ENCODE measurements around the gene KIAA0753. TPM values are rescaled to one million over a fixed set of nuclear protein-coding genes. Genes with fewer than 3 reads are reported as not detected.

Gene KIAA0753
- total and polyA plus RNA-seq, 5 experiments from 2014 or later: 1.2 to 24.8 (median 2.3) TPM

DNA sequence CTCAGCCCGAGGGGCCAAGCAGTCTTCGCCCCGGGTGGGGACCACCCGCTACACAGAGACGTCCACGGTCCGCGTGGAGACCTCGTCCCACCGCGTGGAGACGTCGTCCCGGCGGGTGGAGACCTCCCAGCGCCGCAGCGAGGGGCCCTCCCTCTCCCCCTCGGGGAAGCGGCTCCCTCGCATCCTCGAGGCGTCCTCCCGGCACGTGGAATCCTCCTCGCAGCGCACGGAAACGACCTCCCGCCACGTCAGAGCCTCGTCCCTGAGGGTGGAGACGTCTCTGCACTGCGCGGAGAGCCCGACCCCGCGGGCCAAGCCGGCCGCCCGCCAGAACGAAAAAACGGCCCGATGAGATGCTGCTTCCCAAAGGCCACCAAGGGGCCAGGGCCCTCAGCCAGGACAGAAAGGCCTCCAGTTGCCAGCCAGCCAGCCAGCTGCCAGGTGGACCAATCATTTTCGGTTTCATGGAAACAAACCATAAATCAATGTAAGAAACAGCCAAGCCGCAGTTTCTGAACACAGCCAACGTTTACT lies 11.5 kb upstream of the KIAA0753 start:
- peak; percentile 8 to 12 for ATAC-seq
- Mint-ChIP-seq H3K4me3 (peak overlapping the region; percentile 54 to 100 (median 88)), H3K36me3 (peaks cover 0 to 28% (median 5%) of the 10 kb centered on the region in 3 donors), H3K27me3 (peaks cover 0 to 15% (median 0%) of the 10 kb centered on the region in 5 donors), H3K27ac (peak overlapping the region in 9 of 10 donors; percentile 0 to 89 (median 69)), H3K9me3 (no peaks in the 10 kb centered on the region), H3K4me1 (peaks cover 22 to 76% (median 69%) of the 10 kb centered on the region in 4 donors)
- POLR2A ChIA-PET: interaction anchor here (1.0 to 2.6 kb wide), 3 partner anchors 8 to 384 kb away, joined by 3 to 41 read pairs (median 3); partner anchors contain the start of genes KIAA0753, SLC16A13 and TXNDC17
- peak in 5 of 10 donors; percentile 33 to 52 (median 39) for DNase-seq

DNA sequence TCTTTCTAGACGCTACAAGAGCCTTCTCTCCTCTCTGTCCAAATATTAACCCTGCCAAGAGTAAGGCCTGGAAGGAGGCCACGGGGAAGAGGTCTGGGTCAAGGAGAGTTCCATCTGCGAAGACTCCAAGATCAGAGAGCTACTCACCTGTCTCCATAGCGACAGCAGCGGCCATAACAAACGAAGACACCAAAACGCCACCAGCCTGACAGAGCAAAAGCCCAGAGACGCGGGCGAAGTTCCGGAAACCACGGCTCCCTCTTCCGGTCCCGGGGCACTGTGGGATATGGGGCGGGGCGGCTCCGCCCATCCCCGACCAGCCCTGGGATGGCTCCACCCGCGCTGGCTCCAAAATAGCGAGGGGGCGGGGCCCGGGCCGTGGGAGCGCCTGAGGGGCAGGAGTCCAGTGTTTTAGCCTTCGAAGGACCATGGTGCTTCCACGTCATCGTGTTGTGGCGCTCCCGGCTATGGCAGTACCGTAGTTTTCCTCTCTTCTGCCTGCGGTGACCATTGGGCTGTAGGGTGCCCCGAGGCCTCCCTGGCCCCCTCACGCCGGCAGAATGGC lies 10.9 kb upstream of the KIAA0753 start, which contains the start of the genes C17orf100 and MED31:
Gene C17orf100 (plus strand): TSS at position 409 of the 565 bp plus-strand sequence. CDS start 152 bp downstream, at position 561.
Gene MED31 (minus strand): TSS at position 252 of the 565 bp plus-strand sequence. CDS start 77 bp downstream, at position 175.
- peak within 1 kb of the TSS; percentile 98 to 100 (median 99) for H3K27ac Mint-ChIP-seq
- POLR2A ChIA-PET: interaction anchor here (1.0 to 2.6 kb wide), 3 partner anchors 9 to 384 kb away, joined by 3 to 41 read pairs (median 3); partner anchors contain the start of genes KIAA0753, SLC16A13 and TXNDC17

DNA sequence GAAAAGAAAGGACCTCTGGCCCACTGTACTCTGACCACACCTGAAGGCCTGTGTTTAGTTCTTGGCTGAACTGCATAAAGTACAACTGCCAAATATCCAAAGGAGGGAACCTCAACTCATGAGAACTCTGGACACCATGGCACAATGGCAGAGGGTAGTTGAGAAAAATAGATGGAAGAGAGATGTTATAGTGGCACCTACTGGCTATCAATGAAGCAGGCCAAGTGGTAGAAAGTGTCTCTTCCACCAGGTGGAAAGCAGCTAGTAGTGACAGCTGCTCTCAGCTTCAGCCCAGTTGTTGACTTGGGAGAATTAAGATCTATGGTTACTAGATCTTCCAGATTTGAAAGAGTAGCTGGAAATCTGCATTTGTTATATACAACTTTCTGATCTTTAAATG lies 7.7 kb upstream of the KIAA0753 start:
- POLR2A ChIA-PET: no interaction called here
- Mint-ChIP-seq H3K27me3 (peaks cover 0 to 2% (median 0%) of the 10 kb centered on the region in 5 donors), H3K4me3 (no peak overlapping the region), H3K27ac (peak overlapping the region in 5 of 10 donors; percentile 13 to 49 (median 48)), H3K36me3 (peaks cover 0 to 56% (median 6%) of the 10 kb centered on the region in 3 donors), H3K9me3 (no peaks in the 10 kb centered on the region), H3K4me1 (peaks cover 20 to 79% (median 63%) of the 10 kb centered on the region in 4 donors)
- ATAC-seq (no peak), DNase-seq (no peak)

More for the DNA sequence above, 10.9 kb upstream of the KIAA0753 start, which contains the start of the genes C17orf100 and MED31:
- Mint-ChIP-seq H3K9me3 (no peaks in the 10 kb centered on the region), H3K36me3 (peaks cover 0 to 32% (median 5%) of the 10 kb centered on the region in 3 donors), H3K4me1 (peaks cover 22 to 81% (median 72%) of the 10 kb centered on the region in 4 donors), H3K27me3 (peaks cover 0 to 15% (median 0%) of the 10 kb centered on the region in 5 donors), H3K4me3 (peak within 1 kb of the TSS; percentile 95 to 100 (median 98))
- ATAC-seq (peak; percentile 83 to 86), DNase-seq (peak; percentile 87 to 96 (median 93))

DNA sequence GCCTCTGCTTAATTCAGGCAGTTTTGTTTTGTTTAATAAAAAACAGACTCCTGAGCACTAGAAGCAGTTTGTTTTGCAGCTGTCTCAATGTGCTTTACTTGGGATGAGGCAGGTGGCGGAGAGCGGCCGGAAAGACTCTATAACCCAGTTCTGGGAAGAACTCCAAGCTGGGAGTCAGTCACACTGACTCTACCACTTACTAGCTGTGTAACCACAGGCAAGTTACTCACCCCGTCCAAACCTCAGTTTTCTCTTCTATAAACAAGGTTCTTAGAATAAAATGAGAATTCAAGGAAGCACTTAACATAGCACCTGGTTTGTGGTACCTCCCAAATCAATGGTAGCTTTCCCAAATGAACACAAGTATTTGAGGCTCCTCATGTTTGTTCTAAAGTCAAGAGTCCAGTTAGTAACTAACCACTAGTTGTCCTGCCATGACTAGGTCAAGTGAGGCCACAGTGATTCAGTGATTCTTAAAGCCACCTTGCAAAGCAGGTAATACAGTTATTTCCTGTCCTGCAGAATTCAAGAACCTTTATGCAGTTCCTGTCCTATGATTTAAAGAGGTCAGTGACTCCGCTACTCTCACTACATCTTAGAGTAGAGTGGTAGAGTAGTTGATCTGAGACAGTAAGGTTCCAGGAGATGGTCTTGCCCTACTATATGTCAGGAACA lies 3.1 kb upstream of the KIAA0753 start:
- peaks cover 0 to 47% (median 3%) of the 10 kb centered on the region in 3 donors for H3K36me3 Mint-ChIP-seq
- POLR2A ChIA-PET: interaction anchor here (0.6 kb wide), 1 partner anchor 1380 kb away, joined by 3 read pairs; no protein-coding TSS in a partner anchor
- ATAC-seq (no peak), DNase-seq (no peak)
- H3K4me1 Mint-ChIP-seq: peaks cover 24 to 74% (median 67%) of the 10 kb centered on the region in 4 donors
- no peaks in the 10 kb centered on the region for H3K9me3 Mint-ChIP-seq
- peak overlapping the region in 7 of 10 donors; percentile 14 to 93 (median 52) for H3K27ac Mint-ChIP-seq
- H3K27me3 Mint-ChIP-seq: no peaks in the 10 kb centered on the region
- peak overlapping the region in 1 of 10 donors; percentile 29 for H3K4me3 Mint-ChIP-seq

DNA sequence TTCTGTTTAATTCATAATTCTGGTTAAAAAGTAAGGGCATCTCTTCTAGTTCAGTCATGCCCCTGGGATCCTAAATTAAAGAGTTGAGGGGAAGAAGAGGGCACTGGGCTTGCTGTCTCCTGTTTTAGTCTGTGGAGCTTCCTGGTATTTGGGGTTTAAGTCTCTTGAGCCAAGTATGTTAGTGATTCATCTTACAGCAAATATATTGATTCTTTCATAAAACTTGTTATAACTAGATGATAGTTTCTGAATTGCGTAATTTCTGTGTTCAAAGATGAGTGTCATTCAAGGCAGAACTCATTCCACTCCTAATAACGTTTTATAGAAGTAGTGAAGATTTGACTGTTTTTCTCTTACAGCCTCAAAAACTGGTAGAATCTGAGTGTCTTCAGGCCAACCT lies 2.1 kb upstream of the KIAA0753 start:
- Mint-ChIP-seq H3K9me3 (no peaks in the 10 kb centered on the region), H3K4me1 (peaks cover 23 to 74% (median 66%) of the 10 kb centered on the region in 4 donors), H3K27ac (peak overlapping the region in 7 of 10 donors; percentile 38 to 93 (median 60)), H3K36me3 (peaks cover 0 to 37% (median 3%) of the 10 kb centered on the region in 3 donors), H3K4me3 (peak overlapping the region in 7 of 10 donors; percentile 6 to 94 (median 65)), H3K27me3 (no peaks in the 10 kb centered on the region)
- POLR2A ChIA-PET: interaction anchor here (1.1 to 4.4 kb wide), 2 partner anchors 9 to 15 kb away, joined by 3 to 41 read pairs; partner anchors contain the start of genes C17orf100 and MED31
- DNase-seq (no peak), ATAC-seq (no peak)

DNA sequence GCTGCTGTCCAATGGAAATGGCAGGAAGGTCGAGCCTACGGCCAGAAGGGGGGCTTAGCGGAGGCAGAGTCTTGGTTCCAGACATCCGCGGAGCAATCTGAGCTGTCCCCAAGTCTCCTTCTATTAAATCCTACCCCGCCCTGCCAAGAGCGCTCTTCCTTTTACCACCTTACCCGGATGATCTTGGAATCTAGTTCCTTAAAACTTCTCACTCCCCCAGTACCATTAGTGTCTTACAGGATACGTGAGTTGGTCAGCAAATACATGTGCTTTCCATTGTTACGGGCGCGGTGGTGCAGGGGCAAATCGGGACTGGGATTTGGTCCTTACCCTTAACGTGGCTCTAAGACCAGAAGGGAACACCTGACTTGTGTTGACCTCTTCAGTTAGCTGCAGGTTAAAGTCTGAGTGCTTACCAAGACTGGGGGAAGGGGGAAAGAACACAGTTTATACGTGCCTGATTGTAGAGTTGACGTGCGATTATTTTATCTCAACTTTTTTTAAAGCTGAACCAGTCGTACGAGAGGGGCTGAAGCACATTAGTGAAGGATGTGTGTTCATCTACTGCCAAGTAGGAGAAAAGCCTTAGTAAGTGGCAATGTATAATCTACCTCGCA lies 844 bp upstream of the KIAA0753 start:
- ATAC-seq: peak in 1 of 2 donors; percentile 13
- peaks cover 0 to 28% (median 3%) of the 10 kb centered on the region in 3 donors for H3K36me3 Mint-ChIP-seq
- H3K4me3 Mint-ChIP-seq: peak overlapping the region; percentile 87 to 99 (median 94)
- POLR2A ChIA-PET: interaction anchor here (0.7 to 4.4 kb wide), 5 partner anchors 10 to 1126 kb away, joined by 3 to 41 read pairs (median 3); partner anchors contain the start of genes C17orf100, MED31 and RNASEK
- no peaks in the 10 kb centered on the region for H3K9me3 Mint-ChIP-seq
- peak overlapping the region; percentile 93 to 100 (median 98) for H3K27ac Mint-ChIP-seq
- DNase-seq: peak in 1 of 10 donors; percentile 30
- no peaks in the 10 kb centered on the region for H3K27me3 Mint-ChIP-seq
- peaks cover 25 to 74% (median 63%) of the 10 kb centered on the region in 4 donors for H3K4me1 Mint-ChIP-seq

DNA sequence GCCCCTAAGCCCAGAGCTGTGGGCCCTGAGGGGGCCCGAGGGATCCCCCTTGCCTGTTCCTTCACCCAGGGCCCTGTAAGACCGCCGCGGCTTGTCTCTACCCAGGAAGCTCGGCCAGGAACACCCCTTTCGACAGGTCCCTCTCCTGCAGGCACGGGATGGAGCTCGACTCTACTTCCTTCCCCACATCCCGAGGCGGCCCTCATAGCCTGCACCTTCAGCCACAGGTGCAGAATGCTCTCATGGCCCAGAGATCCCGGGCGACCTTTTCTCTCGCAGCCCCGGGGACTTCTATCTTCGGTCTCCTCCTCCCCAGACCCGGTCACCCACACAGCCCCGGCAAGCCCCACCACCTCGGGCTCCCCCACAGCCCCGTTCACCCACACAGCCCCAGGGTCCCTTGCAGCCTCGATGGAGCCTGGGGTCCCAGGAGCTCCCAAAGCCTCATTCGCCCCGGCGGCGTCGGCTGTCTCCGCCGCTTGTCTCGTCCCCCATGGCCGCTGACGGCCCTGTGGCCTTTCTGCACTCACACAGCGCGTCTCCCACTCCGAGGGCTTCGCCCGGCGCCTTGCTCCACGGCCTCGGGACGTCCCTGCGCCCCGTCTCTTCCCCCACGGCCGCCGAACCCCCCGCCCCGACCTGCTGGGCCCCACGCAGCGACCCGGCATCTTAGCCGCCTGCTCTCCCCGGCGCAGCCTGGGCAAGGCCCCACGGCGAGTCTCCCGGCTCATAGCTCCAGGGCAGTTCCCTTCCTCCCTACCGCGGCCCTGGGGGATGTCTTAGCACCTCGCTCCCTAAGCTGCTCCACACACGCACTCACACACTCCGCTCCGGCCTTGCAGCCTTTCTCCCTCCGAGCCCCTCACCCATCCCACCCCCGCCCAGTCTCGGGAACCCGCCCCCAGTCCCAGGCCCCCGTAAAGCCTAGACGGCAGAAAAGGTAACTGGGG lies 650 bp downstream of the KIAA0753 start:
- Mint-ChIP-seq H3K9me3 (no peaks in the 10 kb centered on the region), H3K4me3 (peak overlapping the region; percentile 87 to 99 (median 94)), H3K4me1 (peaks cover 24 to 62% (median 57%) of the 10 kb centered on the region in 4 donors), H3K27me3 (no peaks in the 10 kb centered on the region), H3K36me3 (peaks cover 0 to 25% (median 3%) of the 10 kb centered on the region in 3 donors), H3K27ac (peak overlapping the region in 9 of 10 donors; percentile 93 to 100 (median 98))
- POLR2A ChIA-PET: interaction anchor here (0.7 to 4.4 kb wide), 5 partner anchors 11 to 110 kb away, joined by 3 to 41 read pairs (median 4); partner anchors contain the start of genes C17orf100 and MED31
- DNase-seq (peak in 3 of 10 donors; percentile 7 to 33 (median 29)), ATAC-seq (peak; percentile 38 to 47)

DNA sequence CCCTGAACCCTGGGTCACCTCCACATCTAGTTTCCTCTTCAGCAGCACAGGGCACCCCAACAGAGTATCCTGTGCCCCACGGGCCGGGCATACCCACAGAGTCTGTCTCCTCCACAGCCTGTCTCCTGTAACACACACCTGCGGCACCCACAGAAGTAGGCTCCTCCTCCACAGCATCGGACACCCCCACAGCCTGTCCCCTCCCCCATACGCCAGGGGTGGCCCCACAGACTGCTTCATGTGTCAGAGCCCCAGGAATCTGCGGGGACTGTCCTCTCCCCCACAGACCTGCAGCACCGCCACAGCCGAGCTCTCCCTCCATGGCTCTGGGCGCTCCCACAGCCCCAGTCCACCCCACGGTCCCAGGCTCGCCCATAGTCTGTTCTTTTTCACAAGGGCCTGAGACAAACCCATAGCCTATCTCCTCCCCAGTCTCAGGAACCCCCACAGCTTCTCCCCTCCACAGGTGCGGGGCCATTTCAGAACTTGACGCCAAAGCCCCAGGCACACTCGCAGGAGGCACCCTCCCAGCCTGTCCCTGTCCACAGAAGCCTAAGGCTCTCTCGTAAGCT lies 1.4 kb downstream of the KIAA0753 start:
- peaks cover 0 to 25% (median 6%) of the 10 kb centered on the region in 3 donors for H3K36me3 Mint-ChIP-seq
- H3K9me3 Mint-ChIP-seq: no peaks in the 10 kb centered on the region
- H3K27ac Mint-ChIP-seq: peak overlapping the region; percentile 1 to 100 (median 96)
- no peaks in the 10 kb centered on the region for H3K27me3 Mint-ChIP-seq
- DNase-seq: no peak
- peaks cover 24 to 57% (median 54%) of the 10 kb centered on the region in 4 donors for H3K4me1 Mint-ChIP-seq
- no peak for ATAC-seq
- H3K4me3 Mint-ChIP-seq: peak overlapping the region; percentile 87 to 99 (median 94)
- POLR2A ChIA-PET: interaction anchor here (1.1 to 4.4 kb wide), 3 partner anchors 10 to 111 kb away, joined by 3 to 41 read pairs (median 3); partner anchors contain the start of genes C17orf100 and MED31

DNA sequence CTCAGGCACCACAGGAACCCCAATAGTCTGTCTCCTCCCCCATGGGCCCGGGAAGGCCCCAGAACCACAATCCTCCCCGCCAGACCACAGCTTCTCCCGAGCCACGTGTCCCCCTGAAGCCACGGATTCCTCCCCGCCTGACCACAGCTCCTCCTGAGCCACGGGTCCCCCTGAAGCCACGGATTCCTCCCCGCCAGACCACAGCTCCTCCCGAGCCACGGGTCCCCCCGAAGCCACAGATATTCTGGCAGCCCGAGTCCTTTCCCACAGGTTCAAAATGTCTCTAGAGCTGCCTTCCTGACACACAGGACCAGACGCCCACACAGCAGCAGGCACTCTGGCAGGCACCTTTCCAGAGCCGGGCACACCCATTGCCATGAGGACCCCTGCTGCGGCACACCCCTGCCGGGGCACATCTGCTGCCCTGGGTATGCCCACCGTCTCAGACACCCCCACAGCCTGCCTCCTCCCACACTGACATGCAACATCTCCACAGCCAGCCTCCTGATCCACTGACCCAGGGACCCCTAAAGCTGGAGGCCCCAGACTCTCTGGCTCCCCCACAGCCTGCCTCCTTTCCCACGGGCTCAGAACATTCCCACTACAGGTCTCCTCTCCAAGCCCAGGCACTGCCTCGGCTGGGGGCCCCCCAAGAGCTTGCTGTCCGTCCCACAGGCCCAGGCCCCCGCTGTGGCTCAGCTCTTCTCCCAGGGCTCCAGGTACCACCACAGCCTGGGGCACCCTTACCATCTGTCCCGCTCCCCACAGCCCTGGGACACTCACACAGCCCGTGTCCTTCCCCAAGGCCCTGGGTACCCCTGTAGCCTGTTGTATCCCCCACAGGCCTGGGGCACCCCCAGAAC lies 2.2 kb downstream of the KIAA0753 start:
- Mint-ChIP-seq H3K36me3 (peaks cover 5 to 28% (median 12%) of the 10 kb centered on the region in 3 donors), H3K4me1 (peaks cover 23 to 53% (median 50%) of the 10 kb centered on the region in 4 donors), H3K27ac (peak overlapping the region in 7 of 10 donors; percentile 25 to 96 (median 55)), H3K9me3 (no peaks in the 10 kb centered on the region), H3K27me3 (no peaks in the 10 kb centered on the region), H3K4me3 (peak overlapping the region; percentile 39 to 99 (median 81))
- ATAC-seq: no peak
- POLR2A ChIA-PET: interaction anchor here (4.4 kb wide), 1 partner anchor 13 kb away, joined by 41 read pairs; the partner anchor contains the start of genes C17orf100 and MED31
- DNase-seq: no peak

All from naive thymus-derived CD8-positive, alpha-beta T cell (primary cell).